Measurements from ENCODE around the gene TMPO.
A peak's percentile ranks its signal among the peaks of the same experiment; 100 is the strongest.
"Not testable (repeated sequence)": the region's sequence is repeated elsewhere in the genome, so short reads cannot be mapped to it uniquely, and the experiment has no call there.

Gene TMPO

GRCh38 chr12:98492580-98493140 lies 22.7 kb upstream of the TMPO start:
- no peak for TF ChIP-seq CTCF (IDR thresholded peaks at IDR 0.05)
- no peak for DNase-seq (ENCODE audit: low spot score)
- Histone ChIP-seq H3K4me3 (no peak overlapping the region), H3K27ac (no peak overlapping the region)

- DNase-seq (ENCODE audit: low spot score), result peak; percentile 22
- H3K27ac ChIP-seq, result not testable (repeated sequence)
Measured at GRCh38 chr12:98501266-98501629, 14.1 kb upstream of the TMPO start.

GRCh38 chr12:98503342-98503591 lies 12.1 kb upstream of the TMPO start:
- Histone ChIP-seq H3K4me3 (peak overlapping the region; percentile 75), H3K27ac (peak overlapping the region; percentile 84 to 93)
- DNase-seq (ENCODE audit: low spot score), result peak; percentile 93
- TF ChIP-seq CTCF (IDR thresholded peaks at IDR 0.05), result no peak

More at GRCh38 chr12:98501266-98501629, 14.1 kb upstream of the TMPO start:
- not testable (repeated sequence) for H3K4me3 ChIP-seq

- Histone ChIP-seq H3K4me3 (peak overlapping the region; percentile 75), H3K27ac (peak overlapping the region; percentile 84 to 93)
- peak; percentile 94 for DNase-seq (ENCODE audit: low spot score)
- no peak for TF ChIP-seq CTCF (IDR thresholded peaks at IDR 0.05)
Measured at GRCh38 chr12:98503592-98504367, 11.6 kb upstream of the TMPO start.

GRCh38 chr12:98504368-98504617 lies 11.1 kb upstream of the TMPO start:
- peak overlapping the region; percentile 75 for H3K4me3 ChIP-seq
- no peak for DNase-seq (ENCODE audit: low spot score)
- no peak for TF ChIP-seq CTCF (IDR thresholded peaks at IDR 0.05)
- peak overlapping the region; percentile 84 to 93 for H3K27ac ChIP-seq

GRCh38 chr12:98509063-98509462 lies 6.3 kb upstream of the TMPO start:
- no peak for DNase-seq (ENCODE audit: low spot score)
- H3K4me3 ChIP-seq, result no peak overlapping the region
- no peak for TF ChIP-seq CTCF (IDR thresholded peaks at IDR 0.05)
- H3K27ac ChIP-seq, result no peak overlapping the region

GRCh38 chr12:98511806-98512205 lies 3.6 kb upstream of the TMPO start:
- DNase-seq (ENCODE audit: low spot score), result not testable (repeated sequence)

GRCh38 chr12:98513379-98514322 lies 1.7 kb upstream of the TMPO start:
- no peak for TF ChIP-seq CTCF (IDR thresholded peaks at IDR 0.05)
- H3K27ac ChIP-seq, result peak overlapping the region in 1 of 2 donors; percentile 93
- H3K4me3 ChIP-seq, result no peak overlapping the region
- DNase-seq (ENCODE audit: low spot score), result no peak

More at GRCh38 chr12:98511806-98512205, 3.6 kb upstream of the TMPO start:
- H3K4me3 ChIP-seq, H3K27ac ChIP-seq: not testable (repeated sequence)
